Effector CD8-positive, alpha-beta T cell (primary cell): ENCODE data around the gene GPER1.

ENCODE experiments used
- DNase-seq: peaks from one replicate; lab custom pipeline; 2025; lab: John Stamatoyannopoulos, UW

Gene GPER1

GRCh38 chr7:1120791-1121190 is 32.9 kb downstream of the GPER1 start:
- no peak for DNase-seq

- no peak for DNase-seq
Measured at GRCh38 chr7:1121476-1121875, 33.6 kb downstream of the GPER1 start.

GRCh38 chr7:1121886-1122831 is 34.2 kb downstream of the GPER1 start:
- no peak for DNase-seq

- DNase-seq, result no peak
Measured at GRCh38 chr7:1122832-1123501, 35.1 kb downstream of the GPER1 start.

GRCh38 chr7:1123715-1124114 is 35.8 kb downstream of the GPER1 start:
- DNase-seq, result no peak

- DNase-seq, result no peak
Measured at GRCh38 chr7:1124164-1124563, 36.3 kb downstream of the GPER1 start.

GRCh38 chr7:1124816-1125602 is 37.1 kb downstream of the GPER1 start:
- DNase-seq, result no peak

- DNase-seq, result no peak
Measured at GRCh38 chr7:1125603-1125969, 37.7 kb downstream of the GPER1 start.

GRCh38 chr7:1127001-1127400 is 39.1 kb downstream of the GPER1 start:
- DNase-seq, result no peak

- DNase-seq, result no peak
Measured at GRCh38 chr7:1129431-1129830, 41.5 kb downstream of the GPER1 start.

- no peak for DNase-seq
Measured at GRCh38 chr7:1130021-1130990, 42.4 kb downstream of the GPER1 start.

GRCh38 chr7:1131471-1132265 is 43.8 kb downstream of the GPER1 start:
- no peak for DNase-seq

GRCh38 chr7:1134951-1135350 is 47.0 kb downstream of the GPER1 start:
- DNase-seq, result no peak

GRCh38 chr7:1136841-1137516 is 49.1 kb downstream of the GPER1 start:
- DNase-seq, result no peak

- no peak for DNase-seq
Measured at GRCh38 chr7:1137517-1138167, 49.7 kb downstream of the GPER1 start.

GRCh38 chr7:1140476-1141104 is 52.7 kb downstream of the GPER1 start:
- no peak for DNase-seq

- no peak for DNase-seq
Measured at GRCh38 chr7:1141651-1142050, 53.7 kb downstream of the GPER1 start.

- no peak for DNase-seq
Measured at GRCh38 chr7:1142051-1142635, 54.2 kb downstream of the GPER1 start.
